Neuronal stem cell (in vitro differentiated cells): ENCODE measurements around the gene SYNPO.

Experiments used
- DNase-seq: peaks from one replicate; pipeline ENCODE4 v3.0.0-alpha.2; 2013; ENCODE audit warnings: low spot score
- H2AFZ ChIP-seq: one replicate; pipeline ENCODE4 v1.6.1; 2013; ENCODE audit warnings: mild to moderate bottlenecking, low read length, inconsistent platforms
- H2AK5ac ChIP-seq: 2 replicates; pipeline ENCODE4 v1.6.1; 2013; ENCODE audit warnings: low read depth, mild to moderate bottlenecking, inconsistent platforms, low read length, moderate library complexity, mixed read lengths
- H2BK120ac ChIP-seq: 2 replicates; pipeline ENCODE4 v1.6.1; 2013; ENCODE audit warnings: low read depth, mild to moderate bottlenecking, inconsistent platforms, low read length, moderate library complexity, mixed read lengths
- H2BK12ac ChIP-seq: one replicate; pipeline ENCODE4 v1.6.1; 2013; ENCODE audit warnings: low read length, inconsistent platforms
- H2BK15ac ChIP-seq: 2 replicates; pipeline ENCODE4 v1.6.1; 2013; ENCODE audit warnings: mild to moderate bottlenecking, low read length, inconsistent platforms, mixed read lengths
- H2BK5ac ChIP-seq: one replicate; pipeline ENCODE4 v1.6.1; 2013; ENCODE audit warnings: inconsistent platforms, mild to moderate bottlenecking, low read length, moderate library complexity
- H3K14ac ChIP-seq: one replicate; pipeline ENCODE4 v1.6.1; 2013; ENCODE audit warnings: low read length, inconsistent platforms
- H3K18ac ChIP-seq: 2 replicates; pipeline ENCODE4 v1.6.1; 2013; ENCODE audit warnings: low read length, inconsistent platforms
- H3K23ac ChIP-seq: 2 replicates; pipeline ENCODE4 v1.6.1; 2013; ENCODE audit warnings: low read depth, mild to moderate bottlenecking, mixed read lengths, low read length, inconsistent platforms; ENCODE audit not compliant: poor library complexity
- H3K27ac ChIP-seq: replicated peaks from 3 replicates; pipeline ENCODE4 v1.5.1; 2013; ENCODE audit warnings: low read length, inconsistent platforms
- H3K27me3 ChIP-seq, 3 experiments: 2 replicates each; pipeline ENCODE4 v1.6.1; 2013; ENCODE audit warnings: low read length in 3 of 3, mild to moderate bottlenecking in 2 of 3, inconsistent platforms in 1 of 3, low read depth in 1 of 3, mixed read lengths in 1 of 3, moderate library complexity in 1 of 3; ENCODE audit not compliant: control insufficient read depth in 3 of 3, insufficient read depth in 3 of 3
- H3K36me3 ChIP-seq, 2 donors: replicated peaks in 1 of 2; 2 replicates each; pipeline ENCODE4 v1.6.1; 2013; ENCODE audit warnings: low read length in 2 of 2; ENCODE audit not compliant: control insufficient read depth in 2 of 2, insufficient read depth in 2 of 2
- H3K4ac ChIP-seq: 2 replicates; pipeline ENCODE4 v1.6.1; 2013; ENCODE audit warnings: inconsistent platforms, mild to moderate bottlenecking, low read length, moderate library complexity
- H3K4me1 ChIP-seq, 2 donors: 1 replicate in 1 of 2; 2 replicates in 1 of 2; pipeline ENCODE4 v1.6.1; 2013; ENCODE audit warnings: low read length in 2 of 2, low read depth in 1 of 2; ENCODE audit not compliant: control insufficient read depth in 2 of 2, insufficient read depth in 1 of 2
- H3K4me2 ChIP-seq: one replicate; pipeline ENCODE4 v1.6.1; 2013; ENCODE audit warnings: mild to moderate bottlenecking, low read length, inconsistent platforms; ENCODE audit not compliant: insufficient read depth, poor library complexity, severe bottlenecking
- H3K4me3 ChIP-seq, 2 donors: 2 replicates each; pipeline ENCODE4 v1.5.1; 2013; ENCODE audit warnings: low read length in 2 of 2, mild to moderate bottlenecking in 2 of 2, inconsistent platforms in 1 of 2, moderate library complexity in 1 of 2
- H3K79me1 ChIP-seq: one replicate; pipeline ENCODE4 v1.6.1; 2013; ENCODE audit warnings: low read depth, mild to moderate bottlenecking, inconsistent platforms, low read length, moderate library complexity
- H3K9ac ChIP-seq: one replicate; pipeline ENCODE4 v1.6.1; 2013; ENCODE audit warnings: mild to moderate bottlenecking, low read depth, low read length, inconsistent platforms; ENCODE audit not compliant: poor library complexity
- H3K9me3 ChIP-seq, 2 donors: replicated peaks in 1 of 2; 2 replicates each; pipeline versions ENCODE3 to v1.6.1; 2013; ENCODE audit warnings: low read length in 2 of 2, mild to moderate bottlenecking in 2 of 2, inconsistent platforms in 1 of 2, low read depth in 1 of 2, mixed read lengths in 1 of 2, moderate library complexity in 1 of 2; ENCODE audit not compliant: control insufficient read depth in 2 of 2, insufficient read depth in 1 of 2
- H4K8ac ChIP-seq: one replicate; pipeline ENCODE4 v1.6.1; 2013; ENCODE audit warnings: low read depth, mild to moderate bottlenecking, inconsistent platforms, low read length, moderate library complexity
- H4K91ac ChIP-seq: one replicate; pipeline ENCODE4 v1.6.1; 2013; ENCODE audit warnings: low read length, low read depth, mild to moderate bottlenecking, inconsistent platforms; ENCODE audit not compliant: poor library complexity
- WGBS, 2 donors: extraction: QIAGEN DNeasy Blood & Tissue Kit; methylation state at CpG; one replicate each; pipeline ENCODE4 v1.1.7; 2013; ENCODE audit warnings: missing lambda C conversion rate in 2 of 2, mixed read lengths in 1 of 2; ENCODE audit not compliant: insufficient read length in 2 of 2, insufficient replicate concordance in 1 of 2; ENCODE audit errors: extremely low coverage in 2 of 2; 5-methylcytosine and 5-hydroxymethylcytosine counted together

Gene SYNPO

DNA sequence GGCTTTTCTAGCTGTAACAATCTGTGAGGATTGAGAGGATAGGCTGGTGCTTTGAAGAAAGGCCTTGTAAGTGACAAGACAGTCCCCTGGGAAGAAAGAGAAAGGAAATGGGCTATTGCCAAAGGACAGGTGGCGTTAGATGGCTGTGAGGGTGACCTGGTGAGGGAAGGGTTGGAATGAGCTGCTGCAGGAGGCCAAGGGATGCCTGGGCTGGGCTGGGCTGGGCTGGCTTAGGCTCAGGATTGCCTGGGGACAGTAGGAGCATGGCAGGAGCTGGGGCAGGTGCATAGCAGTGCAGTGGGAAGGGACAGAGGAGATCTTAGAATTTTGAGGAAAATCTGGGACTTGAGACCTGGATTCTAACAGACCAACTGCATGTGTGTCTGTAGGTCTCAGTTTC lies 10.9 kb downstream of the SYNPO start:
- H3K9ac ChIP-seq = no peak overlapping the region
- H3K4me3 ChIP-seq = no peak overlapping the region
- no peaks in the 10 kb centered on the region for H3K36me3 ChIP-seq
- no peak overlapping the region for H3K23ac ChIP-seq
- H2BK12ac ChIP-seq = peak overlapping the region; percentile 48
- H3K79me1 ChIP-seq = no peaks in the 10 kb centered on the region
- H3K4me2 ChIP-seq = no peak overlapping the region
- no peak overlapping the region for H3K27ac ChIP-seq
- H2AK5ac ChIP-seq = peak overlapping the region; percentile 3
- H3K27me3 ChIP-seq = no peaks in the 10 kb centered on the region
- DNase-seq = no peak
- H2BK120ac ChIP-seq = no peak overlapping the region
- peak overlapping the region; percentile 23 for H3K18ac ChIP-seq
- peak overlapping the region; percentile 74 for H2AFZ ChIP-seq
- no peak overlapping the region for H4K91ac ChIP-seq
- H2BK15ac ChIP-seq = peak overlapping the region; percentile 11
- peak overlapping the region; percentile 7 for H4K8ac ChIP-seq
- WGBS, 2 donors = no CpG with 5 or more reads among the region's 1 CpG
- no peak overlapping the region for H3K14ac ChIP-seq
- peak overlapping the region; percentile 13 for H2BK5ac ChIP-seq
- no peak overlapping the region for H3K4ac ChIP-seq
- H3K4me1 ChIP-seq = peaks cover 17 to 34% of the 10 kb centered on the region in 2 donors
- no peaks in the 10 kb centered on the region for H3K9me3 ChIP-seq

DNA sequence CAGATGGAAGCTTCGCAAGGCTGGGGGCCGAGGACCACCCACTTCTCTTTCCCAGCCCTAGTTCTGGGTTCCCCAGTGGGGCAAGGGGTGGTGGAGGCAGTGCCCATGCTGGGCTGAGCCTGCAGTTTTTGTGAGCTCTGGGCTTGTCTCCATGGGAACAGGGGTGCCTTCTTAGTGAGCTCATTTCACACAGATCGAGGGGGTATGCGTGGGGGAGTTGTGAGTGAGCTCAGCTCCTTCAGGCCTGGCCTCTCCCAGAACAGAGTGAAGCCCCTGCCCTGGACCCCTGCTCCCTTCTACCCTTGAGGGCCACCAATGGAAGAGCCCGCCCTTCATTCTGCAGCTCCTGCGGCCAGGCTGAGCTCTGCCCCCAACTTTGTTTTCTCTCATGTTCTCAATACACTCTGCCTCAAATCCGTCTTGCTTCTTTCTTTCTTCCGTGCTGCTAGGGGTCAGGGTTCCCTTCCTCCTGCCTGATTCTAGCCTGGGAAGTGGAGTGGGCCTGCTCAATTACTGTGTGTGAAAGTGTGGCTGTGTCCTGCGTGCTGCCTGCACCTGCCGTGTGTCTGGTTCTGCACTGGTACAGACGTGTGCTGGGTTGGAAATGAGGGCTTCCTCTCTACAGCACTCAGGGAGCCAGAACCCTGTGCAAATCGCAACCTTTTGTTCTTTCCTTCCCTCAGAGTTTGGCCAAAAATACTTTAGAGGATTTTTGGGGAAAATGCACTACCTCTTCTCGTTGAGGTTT lies 11.6 kb downstream of the SYNPO start:
- Histone ChIP-seq H4K8ac (no peak overlapping the region), H2BK5ac (peak overlapping the region; percentile 13), H3K9ac (peak overlapping the region; percentile 1), H2AFZ (peak overlapping the region; percentile 74), H4K91ac (no peak overlapping the region), H2AK5ac (peak overlapping the region; percentile 3), H3K23ac (no peak overlapping the region), H3K4ac (no peak overlapping the region), H3K14ac (no peak overlapping the region), H3K4me1 (peaks cover 19 to 35% of the 10 kb centered on the region in 2 donors), H3K36me3 (no peaks in the 10 kb centered on the region), H2BK15ac (no peak overlapping the region), H3K9me3 (no peaks in the 10 kb centered on the region), H3K27ac (peak overlapping the region; percentile 10), H2BK120ac (no peak overlapping the region), H3K18ac (peak overlapping the region; percentile 51), H3K4me3 (no peak overlapping the region), H3K79me1 (no peaks in the 10 kb centered on the region), H3K27me3 (peaks cover 0 to under 1% (median 0%) of the 10 kb centered on the region in 3 experiments), H2BK12ac (no peak overlapping the region), H3K4me2 (no peak overlapping the region)
- no peak for DNase-seq
- no CpG with 5 or more reads among the region's 13 CpGs for WGBS, 2 donors

GRCh38 chr5:150653145-150653761 lies 12.8 kb downstream of the SYNPO start:
- no peak overlapping the region for H2BK120ac ChIP-seq
- no peak overlapping the region for H4K91ac ChIP-seq
- peak overlapping the region; percentile 33 for H3K9ac ChIP-seq
- H2AFZ ChIP-seq = no peak overlapping the region
- no peak overlapping the region for H3K4me2 ChIP-seq
- no peak overlapping the region for H3K4ac ChIP-seq
- no peaks in the 10 kb centered on the region for H3K36me3 ChIP-seq
- H3K4me3 ChIP-seq = no peak overlapping the region
- H4K8ac ChIP-seq = no peak overlapping the region
- DNase-seq = no peak
- peak overlapping the region; percentile 14 for H2BK15ac ChIP-seq
- H2BK5ac ChIP-seq = no peak overlapping the region
- no CpG with 5 or more reads among the region's 5 CpGs for WGBS, 2 donors
- no peak overlapping the region for H2BK12ac ChIP-seq
- no peaks in the 10 kb centered on the region for H3K79me1 ChIP-seq
- peaks cover 19 to 28% of the 10 kb centered on the region in 2 donors for H3K4me1 ChIP-seq
- H3K23ac ChIP-seq = no peak overlapping the region
- H3K27ac ChIP-seq = no peak overlapping the region
- no peaks in the 10 kb centered on the region for H3K9me3 ChIP-seq
- H2AK5ac ChIP-seq = no peak overlapping the region
- no peak overlapping the region for H3K14ac ChIP-seq
- peaks cover 0 to 10% (median 0%) of the 10 kb centered on the region in 3 experiments for H3K27me3 ChIP-seq
- peak overlapping the region; percentile 16 for H3K18ac ChIP-seq

GRCh38 chr5:150653762-150654556 lies 13.5 kb downstream of the SYNPO start:
- H3K27ac ChIP-seq = no peak overlapping the region
- peaks cover 19 to 27% of the 10 kb centered on the region in 2 donors for H3K4me1 ChIP-seq
- no peak overlapping the region for H4K8ac ChIP-seq
- no peak overlapping the region for H3K14ac ChIP-seq
- H2AFZ ChIP-seq = peak overlapping the region; percentile 59
- H3K23ac ChIP-seq = no peak overlapping the region
- H3K18ac ChIP-seq = no peak overlapping the region
- no peaks in the 10 kb centered on the region for H3K36me3 ChIP-seq
- H2BK12ac ChIP-seq = no peak overlapping the region
- no peak overlapping the region for H3K4me3 ChIP-seq
- no peak overlapping the region for H2AK5ac ChIP-seq
- no peak overlapping the region for H4K91ac ChIP-seq
- no peaks in the 10 kb centered on the region for H3K9me3 ChIP-seq
- H2BK120ac ChIP-seq = no peak overlapping the region
- peak overlapping the region; percentile 14 for H2BK15ac ChIP-seq
- peaks cover 0 to 15% (median 0%) of the 10 kb centered on the region in 3 experiments for H3K27me3 ChIP-seq
- H3K4me2 ChIP-seq = no peak overlapping the region
- no peak overlapping the region for H2BK5ac ChIP-seq
- H3K9ac ChIP-seq = peak overlapping the region; percentile 33
- WGBS, 2 donors = no CpG with 5 or more reads among the region's 2 CpGs
- H3K4ac ChIP-seq = no peak overlapping the region
- no peaks in the 10 kb centered on the region for H3K79me1 ChIP-seq
- DNase-seq = no peak
